WTC11 (cell line): Measurements from ENCODE around the gene UBL4B.

Experiments
- ELF4 ChIP-seq: sonication (generic); formaldehyde crosslinking; IDR thresholded peaks from 2 replicates; pipeline ENCODE4 v1.8.1; 2022; ENCODE audit warnings: low read depth, mild to moderate bottlenecking, moderate library complexity, missing genetic modification reagents
- FOXP1 ChIP-seq: sonication (generic); formaldehyde crosslinking; IDR thresholded peaks from 2 replicates; pipeline ENCODE4 v1.8.0; 2022; ENCODE audit warnings: missing genetic modification reagents, mild to moderate bottlenecking, moderate library complexity, borderline replicate concordance
- SMAD3 ChIP-seq: sonication (generic); formaldehyde crosslinking; IDR thresholded peaks from 2 replicates; pipeline ENCODE4 v1.8.0; 2022; ENCODE audit warnings: missing genetic modification reagents, mild to moderate bottlenecking, borderline replicate concordance
- ZNF121 ChIP-seq: sonication (generic); formaldehyde crosslinking; IDR thresholded peaks from 2 replicates; pipeline ENCODE4 v1.8.0; 2023; ENCODE audit warnings: missing genetic modification reagents
- TF ChIP-seq, protein P1 (sequence below): fragments of 200-600 bp; IDR thresholded peaks from 2 replicates; pipeline ENCODE4 v1.8.0; 2022; ENCODE audit warnings: antibody characterized with exemption
- TF ChIP-seq, protein P2 (sequence below): sonication (generic); formaldehyde crosslinking; IDR thresholded peaks from 2 replicates; pipeline ENCODE4 v1.8.1; 2022; ENCODE audit warnings: mild to moderate bottlenecking, moderate library complexity, missing genetic modification reagents

DNA sequence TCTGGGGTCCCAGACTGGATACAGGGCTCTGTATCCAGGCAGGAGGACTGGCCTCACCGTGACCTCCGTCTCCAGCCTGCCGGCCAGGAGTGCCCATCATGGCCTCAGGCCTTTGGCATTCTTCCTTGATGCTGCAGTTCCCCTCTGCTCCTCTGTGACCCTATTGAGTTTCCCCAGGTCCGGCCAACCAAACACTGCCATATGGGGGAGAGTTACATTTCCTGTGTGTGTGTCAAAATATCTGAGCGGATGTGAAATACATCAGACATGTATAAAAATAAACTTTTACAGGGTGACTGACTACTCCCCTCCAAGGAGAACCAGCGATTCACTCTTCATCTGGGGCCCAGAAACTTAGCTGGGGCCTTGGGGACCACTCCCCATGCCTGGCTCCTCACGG is 10.2 kb upstream of the UBL4B start:
- TF ChIP-seq, protein P1, sequence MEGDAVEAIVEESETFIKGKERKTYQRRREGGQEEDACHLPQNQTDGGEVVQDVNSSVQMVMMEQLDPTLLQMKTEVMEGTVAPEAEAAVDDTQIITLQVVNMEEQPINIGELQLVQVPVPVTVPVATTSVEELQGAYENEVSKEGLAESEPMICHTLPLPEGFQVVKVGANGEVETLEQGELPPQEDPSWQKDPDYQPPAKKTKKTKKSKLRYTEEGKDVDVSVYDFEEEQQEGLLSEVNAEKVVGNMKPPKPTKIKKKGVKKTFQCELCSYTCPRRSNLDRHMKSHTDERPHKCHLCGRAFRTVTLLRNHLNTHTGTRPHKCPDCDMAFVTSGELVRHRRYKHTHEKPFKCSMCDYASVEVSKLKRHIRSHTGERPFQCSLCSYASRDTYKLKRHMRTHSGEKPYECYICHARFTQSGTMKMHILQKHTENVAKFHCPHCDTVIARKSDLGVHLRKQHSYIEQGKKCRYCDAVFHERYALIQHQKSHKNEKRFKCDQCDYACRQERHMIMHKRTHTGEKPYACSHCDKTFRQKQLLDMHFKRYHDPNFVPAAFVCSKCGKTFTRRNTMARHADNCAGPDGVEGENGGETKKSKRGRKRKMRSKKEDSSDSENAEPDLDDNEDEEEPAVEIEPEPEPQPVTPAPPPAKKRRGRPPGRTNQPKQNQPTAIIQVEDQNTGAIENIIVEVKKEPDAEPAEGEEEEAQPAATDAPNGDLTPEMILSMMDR: no peak
- TF ChIP-seq, protein P2, sequence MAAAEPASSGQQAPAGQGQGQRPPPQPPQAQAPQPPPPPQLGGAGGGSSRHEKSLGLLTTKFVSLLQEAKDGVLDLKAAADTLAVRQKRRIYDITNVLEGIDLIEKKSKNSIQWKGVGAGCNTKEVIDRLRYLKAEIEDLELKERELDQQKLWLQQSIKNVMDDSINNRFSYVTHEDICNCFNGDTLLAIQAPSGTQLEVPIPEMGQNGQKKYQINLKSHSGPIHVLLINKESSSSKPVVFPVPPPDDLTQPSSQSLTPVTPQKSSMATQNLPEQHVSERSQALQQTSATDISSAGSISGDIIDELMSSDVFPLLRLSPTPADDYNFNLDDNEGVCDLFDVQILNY (CRISPR knock-in tag): no peak
- TF ChIP-seq ELF4 (CRISPR knock-in tag): no peak
- no peak for TF ChIP-seq ZNF121 (CRISPR knock-in tag)
- TF ChIP-seq FOXP1 (CRISPR knock-in tag): no peak
- no peak for TF ChIP-seq SMAD3 (CRISPR knock-in tag)
